ENCODE measurements around the gene SIGLEC5. TPM values are rescaled to one million over a fixed set of nuclear protein-coding genes. Genes with fewer than 3 reads are reported as not detected.

SIGLEC5 gene
- total RNA-seq, 4 donors from 2014 or later: 0.27 to 0.92 (median 0.44) TPM; not detected in 1

GRCh38 chr19:51664131-51664530 is 33.9 kb upstream of the SIGLEC5 start:
- H3K9me3 ChIP-seq: no peaks in the 10 kb centered on the region
- H3K36me3 ChIP-seq: no peaks in the 10 kb centered on the region
- no peak overlapping the region for H3K4me3 ChIP-seq (replicated peaks in 1 of 3)
- no peak overlapping the region for H3K27ac ChIP-seq
- no peaks in the 10 kb centered on the region for H3K27me3 ChIP-seq
- no peaks in the 10 kb centered on the region for H3K4me1 ChIP-seq
- intact Hi-C loops (cut with DNase I): no loop called here
- 20 to 37% methylated on average over 1 of the region's 1 CpG for WGBS, 2 donors
- no peak for DNase-seq
- no peak for TF ChIP-seq CTCF (IDR thresholded peaks at IDR 0.05)
- no peak for TF ChIP-seq POLR2A (IDR thresholded peaks at IDR 0.05)

- H3K27me3 ChIP-seq: no peaks in the 10 kb centered on the region
- H3K9me3 ChIP-seq: no peaks in the 10 kb centered on the region
- H3K4me3 ChIP-seq (replicated peaks in 1 of 3): no peak overlapping the region
- DNase-seq: no peak
- H3K36me3 ChIP-seq: no peaks in the 10 kb centered on the region
- no peak overlapping the region for H3K27ac ChIP-seq
- intact Hi-C loops (cut with DNase I): no loop called here
- WGBS, 2 donors: 58 to 59% methylated on average over 3 of the region's 3 CpGs
- no peaks in the 10 kb centered on the region for H3K4me1 ChIP-seq
- TF ChIP-seq POLR2A (IDR thresholded peaks at IDR 0.05) (no peak), CTCF (IDR thresholded peaks at IDR 0.05) (no peak)
These were observed 33.4 kb upstream of the SIGLEC5 start for GRCh38 chr19:51663650-51664049.

GRCh38 chr19:51660975-51661600 is 30.9 kb upstream of the SIGLEC5 start:
- intact Hi-C loops (cut with DNase I): no loop called here
- H3K4me1 ChIP-seq: no peaks in the 10 kb centered on the region
- no peaks in the 10 kb centered on the region for H3K36me3 ChIP-seq
- no peaks in the 10 kb centered on the region for H3K9me3 ChIP-seq
- peak in 4 of 6 experiments; percentile 13 to 52 (median 25) for TF ChIP-seq CTCF (IDR thresholded peaks at IDR 0.05)
- no peak for TF ChIP-seq POLR2A (IDR thresholded peaks at IDR 0.05)
- WGBS, 2 donors: 13% methylated on average over 9 of the region's 10 CpGs
- DNase-seq: peak; percentile 61 to 72
- no peak overlapping the region for H3K4me3 ChIP-seq (replicated peaks in 1 of 3)
- H3K27ac ChIP-seq: no peak overlapping the region
- no peaks in the 10 kb centered on the region for H3K27me3 ChIP-seq

GRCh38 chr19:51654783-51655182 is 24.6 kb upstream of the SIGLEC5 start:
- Histone ChIP-seq H3K4me3 (replicated peaks in 1 of 3) (no peak overlapping the region), H3K27me3 (no peaks in the 10 kb centered on the region), H3K27ac (no peak overlapping the region), H3K9me3 (no peaks in the 10 kb centered on the region), H3K36me3 (no peaks in the 10 kb centered on the region), H3K4me1 (no peaks in the 10 kb centered on the region)
- intact Hi-C loops (cut with DNase I): loop anchor here (10.0 kb wide), 1 partner anchor 180 kb away; the partner anchor contains the start of gene CEACAM18
- no peak for DNase-seq
- 63% methylated on average over 4 of the region's 4 CpGs for WGBS, 2 donors
- TF ChIP-seq POLR2A (IDR thresholded peaks at IDR 0.05): no peak
- TF ChIP-seq CTCF (IDR thresholded peaks at IDR 0.05): no peak

- intact Hi-C loops (cut with DNase I): loop anchor here (10.0 kb wide), 1 partner anchor 178 kb away; the partner anchor contains the start of gene CEACAM18
- H3K9me3 ChIP-seq: no peaks in the 10 kb centered on the region
- H3K27me3 ChIP-seq: no peaks in the 10 kb centered on the region
- TF ChIP-seq POLR2A (IDR thresholded peaks at IDR 0.05): no peak
- TF ChIP-seq CTCF (IDR thresholded peaks at IDR 0.05): no peak
- H3K36me3 ChIP-seq: no peaks in the 10 kb centered on the region
- no peak for DNase-seq
- 37 to 60% methylated on average over 2 of the region's 2 CpGs for WGBS, 2 donors
- no peak overlapping the region for H3K4me3 ChIP-seq (replicated peaks in 1 of 3)
- H3K27ac ChIP-seq: no peak overlapping the region
- no peaks in the 10 kb centered on the region for H3K4me1 ChIP-seq
These were observed 23.0 kb upstream of the SIGLEC5 start for GRCh38 chr19:51653162-51653561.
